Stimulated activated memory B cell treated with anti-CD40 and anti-IgM and Interleukin-4, amounts not matched to agents 10 μg/mL and 1 μg/mL and 100 μg/mL, for 72 hours (primary cell): ENCODE measurements around the gene SMYD3.

Source experiments
- ATAC-seq: fragments of 150-1000 bp; cut with Tn5 transposase; 2 replicates; pipeline ENCODE4 v1.10.0; 2021
- H3K27ac Mint-ChIP-seq: one replicate; pipeline ENCODE4 v1.8.0; 2022; ENCODE audit warnings: mild to moderate bottlenecking, mixed read lengths
- H3K27me3 Mint-ChIP-seq: one replicate; pipeline ENCODE4 v1.8.0; 2022; ENCODE audit warnings: mixed read lengths
- H3K36me3 Mint-ChIP-seq: one replicate; pipeline ENCODE4 v1.8.0; 2022; ENCODE audit warnings: mixed read lengths
- H3K4me1 Mint-ChIP-seq: one replicate; pipeline ENCODE4 v1.8.0; 2022; ENCODE audit warnings: mixed read lengths
- H3K4me3 Mint-ChIP-seq: one replicate; pipeline ENCODE4 v1.8.0; 2022; ENCODE audit warnings: mild to moderate bottlenecking, moderate library complexity, mixed read lengths
- H3K9me3 Mint-ChIP-seq: one replicate; pipeline ENCODE4 v1.8.0; 2022; ENCODE audit warnings: mixed read lengths

SMYD3 gene

GRCh38 chr1:246160905-246161304, 346.2 kb downstream of the SMYD3 start:
- Mint-ChIP-seq H3K4me1 (peaks cover 5% of the 10 kb centered on the region), H3K4me3 (no peak overlapping the region), H3K27me3 (no peaks in the 10 kb centered on the region), H3K36me3 (peaks cover 23% of the 10 kb centered on the region), H3K27ac (no peak overlapping the region), H3K9me3 (no peaks in the 10 kb centered on the region)
- no peak for ATAC-seq

DNA sequence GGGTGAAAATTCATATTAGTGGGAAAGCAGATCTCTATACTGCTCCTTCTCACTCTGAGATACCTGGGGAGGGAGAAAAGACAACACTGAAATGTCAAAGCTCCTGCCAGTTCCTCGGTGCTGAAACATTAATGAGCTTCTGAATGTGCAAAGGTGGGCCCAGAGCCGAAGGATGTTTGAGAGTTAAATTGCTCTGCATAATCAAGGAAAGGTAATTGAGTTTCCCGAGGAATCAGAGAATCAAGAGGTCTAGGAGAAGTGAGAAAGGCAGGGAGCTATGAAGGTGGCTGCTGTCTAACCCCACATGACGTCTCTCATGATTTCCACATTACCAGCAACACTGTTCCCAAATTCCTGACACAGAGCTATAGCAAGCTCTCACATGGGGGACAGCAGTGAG, 346.7 kb downstream of the SMYD3 start:
- Mint-ChIP-seq H3K36me3 (peaks cover 22% of the 10 kb centered on the region), H3K4me1 (peaks cover 5% of the 10 kb centered on the region), H3K9me3 (no peaks in the 10 kb centered on the region), H3K27me3 (no peaks in the 10 kb centered on the region), H3K27ac (no peak overlapping the region), H3K4me3 (no peak overlapping the region)
- no peak for ATAC-seq

- H3K4me1 Mint-ChIP-seq = peaks cover 5% of the 10 kb centered on the region
- no peak for ATAC-seq
- no peak overlapping the region for H3K27ac Mint-ChIP-seq
These were observed 347.5 kb downstream of the SMYD3 start for GRCh38 chr1:246159279-246160227.

DNA sequence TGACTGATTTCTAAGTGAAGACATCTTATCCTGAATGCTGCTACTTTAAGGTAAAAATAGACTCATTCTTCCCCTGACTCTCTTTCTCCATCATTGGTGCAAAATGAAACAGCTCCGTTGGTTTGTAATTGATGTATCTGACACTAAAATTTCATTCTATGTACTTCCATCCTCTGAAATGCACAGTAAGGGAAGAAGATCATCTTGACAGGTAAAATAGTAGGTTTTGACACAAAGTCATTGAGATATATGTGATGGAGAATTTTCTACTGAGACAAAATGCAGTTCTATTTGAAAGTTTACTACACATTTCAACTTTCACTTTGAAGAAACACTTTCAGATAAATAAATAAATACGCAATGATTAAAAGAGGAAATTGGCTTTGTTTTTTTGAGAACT, 348.9 kb downstream of the SMYD3 start:
- no peak overlapping the region for H3K4me3 Mint-ChIP-seq
- peaks cover 5% of the 10 kb centered on the region for H3K4me1 Mint-ChIP-seq
- H3K27me3 Mint-ChIP-seq = no peaks in the 10 kb centered on the region
- H3K36me3 Mint-ChIP-seq = peaks cover 16% of the 10 kb centered on the region
- H3K9me3 Mint-ChIP-seq = no peaks in the 10 kb centered on the region
- no peak for ATAC-seq
- H3K27ac Mint-ChIP-seq = no peak overlapping the region

More at GRCh38 chr1:246159279-246160227, 347.5 kb downstream of the SMYD3 start:
- Mint-ChIP-seq H3K4me3 (no peak overlapping the region), H3K9me3 (no peaks in the 10 kb centered on the region), H3K27me3 (no peaks in the 10 kb centered on the region), H3K36me3 (peaks cover 14% of the 10 kb centered on the region)

DNA sequence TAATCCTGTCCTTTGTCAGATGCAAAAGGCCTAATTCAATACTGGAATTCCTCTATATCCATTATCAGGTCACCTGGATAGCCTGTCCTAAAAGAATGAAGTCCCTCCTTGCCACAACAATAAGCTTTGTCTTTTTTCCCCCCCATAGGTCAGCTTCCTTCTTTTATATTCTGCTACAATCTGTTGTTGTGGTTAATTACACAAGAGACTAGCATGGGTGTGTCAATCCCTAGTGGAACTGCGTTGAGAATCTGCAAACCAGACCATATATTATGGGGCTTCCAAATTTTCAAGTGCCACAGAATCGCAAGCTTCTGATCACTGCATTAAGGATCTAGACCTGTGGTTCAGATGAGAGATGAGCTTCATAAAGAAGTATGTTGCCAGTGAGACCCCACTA, 349.6 kb downstream of the SMYD3 start:
- Mint-ChIP-seq H3K4me1 (peaks cover 5% of the 10 kb centered on the region), H3K27ac (no peak overlapping the region), H3K27me3 (no peaks in the 10 kb centered on the region), H3K36me3 (peaks cover 16% of the 10 kb centered on the region), H3K4me3 (no peak overlapping the region), H3K9me3 (no peaks in the 10 kb centered on the region)
- ATAC-seq = no peak

DNA sequence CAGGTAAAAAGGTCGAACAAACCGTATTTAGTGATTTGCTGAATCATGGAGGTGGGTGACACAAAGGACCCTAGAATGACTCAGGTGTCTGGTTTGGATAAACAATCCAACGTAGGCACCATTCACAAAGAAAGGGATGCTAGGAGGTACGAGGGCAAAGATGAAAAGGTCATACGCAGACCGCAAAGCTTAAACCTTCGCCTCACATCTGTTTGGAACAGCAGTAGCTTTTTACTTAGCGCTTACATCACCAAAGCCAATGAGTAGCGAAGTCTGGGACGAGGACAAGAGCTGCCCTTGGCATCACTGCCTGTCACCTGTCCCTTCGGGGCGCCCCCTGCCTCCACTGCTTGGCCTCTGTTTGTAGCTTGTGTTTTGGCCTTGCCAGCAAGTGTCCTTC, 350.2 kb downstream of the SMYD3 start:
- H3K9me3 Mint-ChIP-seq = no peaks in the 10 kb centered on the region
- ATAC-seq = no peak
- peaks cover 18% of the 10 kb centered on the region for H3K36me3 Mint-ChIP-seq

GRCh38 chr1:246155923-246156322, 351.2 kb downstream of the SMYD3 start:
- H3K27ac Mint-ChIP-seq = no peak overlapping the region
- H3K4me3 Mint-ChIP-seq = no peak overlapping the region
- no peak for ATAC-seq
- no peaks in the 10 kb centered on the region for H3K9me3 Mint-ChIP-seq
- H3K36me3 Mint-ChIP-seq = peaks cover 21% of the 10 kb centered on the region
- H3K4me1 Mint-ChIP-seq = peaks cover 5% of the 10 kb centered on the region
- no peaks in the 10 kb centered on the region for H3K27me3 Mint-ChIP-seq

More for the DNA sequence above, 350.2 kb downstream of the SMYD3 start:
- no peak overlapping the region for H3K27ac Mint-ChIP-seq
- H3K27me3 Mint-ChIP-seq = no peaks in the 10 kb centered on the region
- peaks cover 5% of the 10 kb centered on the region for H3K4me1 Mint-ChIP-seq
- H3K4me3 Mint-ChIP-seq = no peak overlapping the region

GRCh38 chr1:246153796-246154212, 353.3 kb downstream of the SMYD3 start:
- ATAC-seq = no peak
- peaks cover 28% of the 10 kb centered on the region for H3K36me3 Mint-ChIP-seq
- no peak overlapping the region for H3K4me3 Mint-ChIP-seq
- no peak overlapping the region for H3K27ac Mint-ChIP-seq
- H3K9me3 Mint-ChIP-seq = no peaks in the 10 kb centered on the region
- H3K4me1 Mint-ChIP-seq = peaks cover 5% of the 10 kb centered on the region
- no peaks in the 10 kb centered on the region for H3K27me3 Mint-ChIP-seq

DNA sequence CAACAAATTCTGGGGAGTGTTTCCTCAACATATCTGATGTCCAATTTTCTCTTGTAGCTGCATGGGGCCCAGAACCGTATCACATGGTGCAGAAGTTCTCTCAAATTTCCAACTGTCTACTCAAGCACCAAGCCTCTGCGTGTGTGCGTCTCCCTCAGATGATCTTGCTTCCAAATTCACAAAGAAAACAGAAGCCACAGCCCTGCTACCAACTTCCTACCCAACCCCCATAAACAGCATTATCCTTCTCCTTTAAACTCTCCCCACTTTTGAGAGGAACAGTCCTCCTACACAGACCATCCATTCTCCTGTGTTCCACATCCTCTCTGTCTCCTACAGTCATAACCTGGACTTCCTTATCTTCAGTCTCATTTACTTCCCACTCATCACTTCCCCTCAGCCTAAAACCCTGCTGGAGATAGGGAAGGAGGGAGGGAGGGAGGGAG, 354.1 kb downstream of the SMYD3 start:
- ATAC-seq = no peak
- peaks cover 5% of the 10 kb centered on the region for H3K4me1 Mint-ChIP-seq
- peaks cover 32% of the 10 kb centered on the region for H3K36me3 Mint-ChIP-seq
- H3K9me3 Mint-ChIP-seq = peaks cover 3% of the 10 kb centered on the region
- no peaks in the 10 kb centered on the region for H3K27me3 Mint-ChIP-seq
- H3K4me3 Mint-ChIP-seq = no peak overlapping the region
- no peak overlapping the region for H3K27ac Mint-ChIP-seq

DNA sequence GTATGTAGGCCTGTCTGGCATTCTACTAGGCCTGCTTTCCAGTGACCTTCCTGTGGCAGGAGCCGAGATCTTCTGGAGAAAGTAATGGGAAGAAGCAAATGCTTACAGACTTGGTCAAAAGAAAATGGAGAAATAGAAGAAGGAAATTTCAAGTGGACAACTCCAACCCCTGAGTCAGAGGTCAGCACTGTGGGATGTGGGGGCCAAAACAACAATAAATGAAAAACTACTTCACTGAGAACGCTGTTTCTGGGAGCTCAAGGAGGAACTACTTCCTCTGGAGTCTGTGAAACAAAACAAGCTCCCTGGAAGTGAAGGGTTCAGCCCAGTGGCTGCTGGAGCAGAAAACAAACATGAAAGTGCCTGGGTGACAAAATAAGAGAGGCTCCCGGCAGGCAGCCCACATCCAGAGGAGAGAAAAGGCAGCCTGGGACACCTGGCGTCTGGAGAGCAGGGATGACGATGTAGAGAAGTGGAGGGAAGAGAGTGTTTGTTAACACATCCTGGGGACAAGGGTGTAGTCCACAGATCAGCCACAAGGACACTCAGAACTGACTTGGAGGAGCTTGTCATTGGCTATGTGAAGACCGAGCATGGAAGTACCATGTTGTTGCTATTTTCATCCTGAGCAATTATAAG, 355.2 kb downstream of the SMYD3 start:
- Mint-ChIP-seq H3K4me3 (no peak overlapping the region), H3K9me3 (peaks cover 3% of the 10 kb centered on the region)

GRCh38 chr1:246149543-246149942, 357.5 kb downstream of the SMYD3 start:
- Mint-ChIP-seq H3K9me3 (peaks cover 3% of the 10 kb centered on the region), H3K27ac (no peak overlapping the region), H3K27me3 (no peaks in the 10 kb centered on the region), H3K4me1 (no peaks in the 10 kb centered on the region), H3K36me3 (peaks cover 43% of the 10 kb centered on the region), H3K4me3 (no peak overlapping the region)
- no peak for ATAC-seq

More for the DNA sequence above, 355.2 kb downstream of the SMYD3 start:
- Mint-ChIP-seq H3K36me3 (peaks cover 32% of the 10 kb centered on the region), H3K27me3 (no peaks in the 10 kb centered on the region), H3K4me1 (no peaks in the 10 kb centered on the region), H3K27ac (no peak overlapping the region)
- ATAC-seq = no peak

DNA sequence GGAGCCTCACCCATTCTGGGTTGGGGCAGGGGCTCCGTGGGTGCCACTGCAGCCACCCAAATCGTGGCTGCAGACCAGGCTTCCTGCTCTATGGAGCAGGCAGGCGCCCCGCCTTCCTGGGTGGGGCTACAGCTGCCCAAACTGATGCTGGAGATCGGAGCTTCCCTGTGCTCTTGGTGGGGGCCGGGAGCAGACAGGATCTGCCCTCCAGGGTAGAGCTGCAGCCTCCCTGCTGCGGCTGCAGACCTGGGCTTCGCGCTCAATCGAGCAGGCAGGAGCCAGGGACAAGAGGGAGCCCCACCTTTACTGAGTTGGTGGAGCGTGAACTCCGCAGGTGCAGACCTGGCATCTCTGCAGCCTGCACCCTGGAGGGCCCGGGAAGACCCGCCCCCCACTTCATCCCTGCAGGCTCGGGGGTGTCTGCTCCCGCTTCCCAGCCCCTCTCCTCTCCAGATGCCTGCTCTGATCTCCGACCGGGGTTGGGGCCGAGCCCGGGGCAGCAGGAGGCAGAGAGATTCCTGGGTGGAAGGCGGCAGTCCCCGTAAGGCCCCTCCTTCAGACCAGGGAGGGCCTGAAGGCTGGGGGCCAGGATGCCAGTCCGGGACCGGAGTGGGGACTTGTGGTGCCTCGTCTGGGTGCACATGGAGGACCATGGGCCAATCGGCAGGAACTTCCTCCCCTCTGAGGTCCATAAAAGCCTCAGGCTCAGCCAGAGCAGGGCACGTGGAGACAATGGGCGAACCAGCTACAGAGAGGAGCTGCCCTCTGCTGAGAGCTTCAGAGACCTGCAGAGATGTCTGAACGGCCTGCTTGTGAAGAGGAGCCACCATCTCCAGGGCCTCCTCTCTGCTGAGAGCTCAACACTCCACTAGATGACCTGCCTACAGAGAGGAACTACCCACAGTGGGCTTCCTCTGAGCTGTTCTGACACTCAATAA, 359.3 kb downstream of the SMYD3 start:
- no peak for ATAC-seq
- Mint-ChIP-seq H3K9me3 (peaks cover 3% of the 10 kb centered on the region), H3K27ac (no peak overlapping the region), H3K4me1 (no peaks in the 10 kb centered on the region), H3K27me3 (no peaks in the 10 kb centered on the region), H3K4me3 (no peak overlapping the region), H3K36me3 (peaks cover 38% of the 10 kb centered on the region)

- Mint-ChIP-seq H3K4me1 (no peaks in the 10 kb centered on the region), H3K9me3 (peaks cover 3% of the 10 kb centered on the region), H3K27ac (no peak overlapping the region), H3K27me3 (no peaks in the 10 kb centered on the region), H3K4me3 (no peak overlapping the region), H3K36me3 (peaks cover 35% of the 10 kb centered on the region)
- no peak for ATAC-seq
These were observed 360.1 kb downstream of the SMYD3 start for GRCh38 chr1:246146804-246147523.

- peaks cover 30% of the 10 kb centered on the region for H3K36me3 Mint-ChIP-seq
- no peaks in the 10 kb centered on the region for H3K27me3 Mint-ChIP-seq
- ATAC-seq = no peak
- no peak overlapping the region for H3K27ac Mint-ChIP-seq
- H3K4me3 Mint-ChIP-seq = no peak overlapping the region
- H3K9me3 Mint-ChIP-seq = peaks cover 3% of the 10 kb centered on the region
- no peaks in the 10 kb centered on the region for H3K4me1 Mint-ChIP-seq
These were observed 361.2 kb downstream of the SMYD3 start for GRCh38 chr1:246145900-246146299.
